Activated CD4-positive, alpha-beta T cell treated with anti-CD3 and anti-CD28 coated beads, Interleukin-2, amount 50 U/mL, for 16 hours (primary cell): ENCODE results near the gene TNRC18.
"Not testable (repeated sequence)": the region's sequence is repeated elsewhere in the genome, so short reads cannot be mapped to it uniquely, and the experiment has no call there.

Source experiments
- DNase-seq: peaks from one replicate; pipeline ENCODE4 v3.0.0-alpha.2; 2020

TNRC18 gene

GRCh38 chr7:5348134-5349004 lies 75.3 kb downstream of the TNRC18 start:
- DNase-seq, result no peak

GRCh38 chr7:5345671-5346070 lies 78.0 kb downstream of the TNRC18 start:
- no peak for DNase-seq

GRCh38 chr7:5345171-5345570 lies 78.5 kb downstream of the TNRC18 start:
- no peak for DNase-seq

GRCh38 chr7:5344342-5344741 lies 79.3 kb downstream of the TNRC18 start:
- no peak for DNase-seq

GRCh38 chr7:5343884-5344283 lies 79.8 kb downstream of the TNRC18 start:
- DNase-seq, result no peak

GRCh38 chr7:5342631-5343030 lies 81.0 kb downstream of the TNRC18 start:
- DNase-seq, result no peak

- no peak for DNase-seq
Observed at GRCh38 chr7:5339955-5340354, 83.7 kb downstream of the TNRC18 start.

- DNase-seq, result no peak
Observed at GRCh38 chr7:5337047-5337446, 86.6 kb downstream of the TNRC18 start.

- DNase-seq, result no peak
Observed at GRCh38 chr7:5334671-5335070, 89.0 kb downstream of the TNRC18 start.

GRCh38 chr7:5333121-5334045 lies 90.3 kb downstream of the TNRC18 start:
- DNase-seq, result no peak

- DNase-seq, result no peak
Observed at GRCh38 chr7:5332579-5332978, 91.1 kb downstream of the TNRC18 start.

- DNase-seq, result no peak
Observed at GRCh38 chr7:5330288-5330687, 93.3 kb downstream of the TNRC18 start.

GRCh38 chr7:5324961-5325360 lies 98.7 kb downstream of the TNRC18 start:
- no peak for DNase-seq

GRCh38 chr7:5323800-5324781 lies 99.5 kb downstream of the TNRC18 start:
- DNase-seq, result not testable (repeated sequence)

GRCh38 chr7:5322621-5323410 lies 100.8 kb downstream of the TNRC18 start:
- no peak for DNase-seq

- no peak for DNase-seq
Observed at GRCh38 chr7:5320802-5321396, 102.7 kb downstream of the TNRC18 start.

GRCh38 chr7:5320391-5320790 lies 103.2 kb downstream of the TNRC18 start:
- no peak for DNase-seq

- DNase-seq, result not testable (repeated sequence)
Observed at GRCh38 chr7:5318613-5319012, 105.0 kb downstream of the TNRC18 start.

- no peak for DNase-seq
Observed at GRCh38 chr7:5315761-5316160, 107.9 kb downstream of the TNRC18 start.

- DNase-seq, result no peak
Observed at GRCh38 chr7:5314864-5315263, 108.8 kb downstream of the TNRC18 start.
